Measurements from ENCODE around the gene PEX7. TPM values are rescaled to one million over a fixed set of nuclear protein-coding genes. Genes with fewer than 3 reads are reported as not detected.

The PEX7 gene
- total and polyA plus RNA-seq, 2 of the 8 experiments (the other 6 are each of a cell fraction or from before 2014, with no cell fraction given) = 6.4 to 11.0 TPM

GRCh38 chr6:136926383-136926782 is 104.0 kb downstream of the PEX7 start:
- H3K36me3 ChIP-seq (ENCODE audit: control insufficient read depth in 2 of 4, insufficient read depth in 4 of 4, low read length in 3 of 4) = peaks cover 0 to 3% (median 0%) of the 10 kb centered on the region in 4 experiments; a peak in 1 of 8 replicates
- H3K4ac ChIP-seq (replicated peaks; ENCODE audit: insufficient read length, low read depth, low read length) = no peak overlapping the region
- no peak overlapping the region for H2BK20ac ChIP-seq (ENCODE audit: low read length)
- no peak overlapping the region for H2BK15ac ChIP-seq (ENCODE audit: low read length)
- no peak overlapping the region for H3K4me3 ChIP-seq (ENCODE audit: extremely low read depth in 1 of 4, insufficient read depth in 2 of 4, low read depth in 3 of 4, low read length in 4 of 4)
- CTCF ChIA-PET (ENCODE audit: partially characterized antibody) = interaction anchor here (0.6 to 4.0 kb wide), 16 partner anchors 8 to 327 kb away, joined by 3 to 19 read pairs (median 4); no protein-coding TSS in a partner anchor
- no peaks in the 10 kb centered on the region for H3K79me1 ChIP-seq (ENCODE audit: low read depth, low read length)
- no peak overlapping the region for H2BK120ac ChIP-seq (replicated peaks; ENCODE audit: low read depth, low read length)
- POLR2A ChIA-PET (ENCODE audit: partially characterized antibody) = no interaction called here
- no peak overlapping the region for H3K56ac ChIP-seq (replicated peaks; ENCODE audit: insufficient read length, low read depth, low read length)
- no peak overlapping the region for H3K9ac ChIP-seq (replicated peaks in 1 of 4; ENCODE audit: extremely low read depth in 1 of 4, low read depth in 3 of 4, low read length in 3 of 4)
- no peak overlapping the region for H4K8ac ChIP-seq (ENCODE audit: extremely low read depth, insufficient read depth, low read length)
- no peak overlapping the region for H3K23ac ChIP-seq (ENCODE audit: insufficient read length)
- peaks cover 14% of the 10 kb centered on the region; the same call in 1 of the 2 replicates for H3K23me2 ChIP-seq (ENCODE audit: low read depth, low read length)
- H2BK5ac ChIP-seq (ENCODE audit: low read depth, low read length) = no peak overlapping the region
- no peak overlapping the region for H3K14ac ChIP-seq (ENCODE audit: insufficient read length)
- no peak for FAIRE-seq
- H4K20me1 ChIP-seq (replicated peaks in 1 of 2; ENCODE audit: control insufficient read depth in 1 of 2, insufficient read depth in 2 of 2, low read length in 2 of 2) = no peaks in the 10 kb centered on the region
- H3K27me3 ChIP-seq (replicated peaks in 1 of 4; ENCODE audit: control insufficient read depth in 3 of 4, extremely low read depth in 1 of 4, insufficient read depth in 3 of 4, low read length in 3 of 4) = peaks cover 20 to 33% (median 30%) of the 10 kb centered on the region in 4 experiments
- peaks cover 0 to 11% (median 3%) of the 10 kb centered on the region in 4 experiments; a peak in 6 of 7 replicates for H3K4me1 ChIP-seq (replicated peaks in 1 of 4; ENCODE audit: control insufficient read depth in 3 of 4, insufficient read depth in 4 of 4, low read length in 3 of 4)
- H2AK5ac ChIP-seq (ENCODE audit: low read depth, low read length) = no peak overlapping the region
- 90% methylated on average over 2 of the region's 2 CpGs; no CpG with 5 or more reads in 1 of the 2 experiments for WGBS, 2 experiments (ENCODE audit: extremely low coverage in 1 of 2, insufficient coverage in 1 of 2, insufficient read length in 1 of 2, insufficient replicate concordance in 2 of 2, low coverage in 1 of 2, low lambda C conversion rate in 2 of 2, missing lambda C conversion rate in 1 of 2)
- TF ChIP-seq NANOG (IDR thresholded peaks at IDR 0.05; ENCODE audit: insufficient read depth, low read depth, low read length, poor library complexity, severe bottlenecking) (no peak), TEAD4 (IDR thresholded peaks at IDR 0.05; ENCODE audit: low read depth, low read length) (no peak), SRF (IDR thresholded peaks at IDR 0.05; ENCODE audit: low read depth, low read length) (no peak)
- TF ChIP-seq, protein P1, sequence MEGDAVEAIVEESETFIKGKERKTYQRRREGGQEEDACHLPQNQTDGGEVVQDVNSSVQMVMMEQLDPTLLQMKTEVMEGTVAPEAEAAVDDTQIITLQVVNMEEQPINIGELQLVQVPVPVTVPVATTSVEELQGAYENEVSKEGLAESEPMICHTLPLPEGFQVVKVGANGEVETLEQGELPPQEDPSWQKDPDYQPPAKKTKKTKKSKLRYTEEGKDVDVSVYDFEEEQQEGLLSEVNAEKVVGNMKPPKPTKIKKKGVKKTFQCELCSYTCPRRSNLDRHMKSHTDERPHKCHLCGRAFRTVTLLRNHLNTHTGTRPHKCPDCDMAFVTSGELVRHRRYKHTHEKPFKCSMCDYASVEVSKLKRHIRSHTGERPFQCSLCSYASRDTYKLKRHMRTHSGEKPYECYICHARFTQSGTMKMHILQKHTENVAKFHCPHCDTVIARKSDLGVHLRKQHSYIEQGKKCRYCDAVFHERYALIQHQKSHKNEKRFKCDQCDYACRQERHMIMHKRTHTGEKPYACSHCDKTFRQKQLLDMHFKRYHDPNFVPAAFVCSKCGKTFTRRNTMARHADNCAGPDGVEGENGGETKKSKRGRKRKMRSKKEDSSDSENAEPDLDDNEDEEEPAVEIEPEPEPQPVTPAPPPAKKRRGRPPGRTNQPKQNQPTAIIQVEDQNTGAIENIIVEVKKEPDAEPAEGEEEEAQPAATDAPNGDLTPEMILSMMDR (IDR thresholded peaks at IDR 0.05; ENCODE audit: control extremely low read depth in 1 of 3, insufficient read depth in 1 of 3, low read depth in 1 of 3, low read length in 3 of 3) = no peak
- no peak overlapping the region for H3K27ac ChIP-seq (ENCODE audit: low read depth, low read length)
- H3K9me3 ChIP-seq (ENCODE audit: insufficient read depth in 2 of 2, low read depth in 1 of 2, low read length in 1 of 2) = peaks cover 0 to 3% of the 10 kb centered on the region in 2 experiments; a peak in 1 of 4 replicates
- no peak overlapping the region for H4K91ac ChIP-seq (replicated peaks; ENCODE audit: insufficient read length, low read length)
- no peak overlapping the region for H2BK12ac ChIP-seq (ENCODE audit: low read depth, low read length)
- H3K79me2 ChIP-seq (ENCODE audit: control insufficient read depth in 1 of 2, insufficient read depth in 2 of 2, low read length in 2 of 2) = no peaks in the 10 kb centered on the region
- no peak overlapping the region for H2AFZ ChIP-seq (ENCODE audit: low read length)
- H3K18ac ChIP-seq (ENCODE audit: extremely low read depth, low read length) = no peak overlapping the region
- H4K5ac ChIP-seq (ENCODE audit: insufficient read length, low read depth, low read length) = no peak overlapping the region
- no peak overlapping the region for H3K4me2 ChIP-seq (ENCODE audit: insufficient read depth in 1 of 2, low read depth in 2 of 2, low read length in 2 of 2)
- DNase-seq (ENCODE audit: low read depth in 1 of 2, low spot score in 2 of 2) = no peak

Measured in H1 (cell line).